Mesenchymal stem cell (in vitro differentiated cells and primary cell): ENCODE data around the gene SLC6A3.

Source experiments
- DNase-seq: peaks from one replicate; pipeline ENCODE4 v3.0.0-alpha.2; 2013
- H2AFZ ChIP-seq: one replicate; pipeline ENCODE4 v1.6.1; 2013; ENCODE audit warnings: low read depth, mild to moderate bottlenecking, control low read depth, inconsistent platforms, low read length, moderate library complexity
- H2AK5ac ChIP-seq: 2 replicates; pipeline ENCODE4 v1.6.1; 2013; ENCODE audit warnings: low read length, moderate library complexity, mild to moderate bottlenecking, inconsistent platforms; ENCODE audit not compliant: severe bottlenecking
- H2BK120ac ChIP-seq: one replicate; pipeline ENCODE4 v1.6.1; 2013; ENCODE audit warnings: low read depth, mild to moderate bottlenecking, inconsistent platforms, low read length, moderate library complexity
- H2BK12ac ChIP-seq, 2 experiments: one replicate each; pipeline ENCODE4 v1.6.1; 2013; ENCODE audit warnings: inconsistent platforms in 2 of 2, low read length in 2 of 2, mild to moderate bottlenecking in 2 of 2, moderate library complexity in 2 of 2, control low read depth in 1 of 2
- H2BK15ac ChIP-seq: one replicate; pipeline ENCODE4 v1.6.1; 2013; ENCODE audit warnings: mild to moderate bottlenecking, low read depth, inconsistent platforms; ENCODE audit not compliant: poor library complexity, severe bottlenecking
- H2BK5ac ChIP-seq: 2 replicates; pipeline ENCODE4 v1.6.1; 2013; ENCODE audit warnings: low read depth, mild to moderate bottlenecking, low read length, control low read depth, inconsistent platforms; ENCODE audit not compliant: poor library complexity, severe bottlenecking
- H3K14ac ChIP-seq, 2 experiments: one replicate each; pipeline ENCODE4 v1.6.1; 2013; ENCODE audit warnings: inconsistent platforms in 2 of 2, low read length in 2 of 2, control low read depth in 1 of 2, mild to moderate bottlenecking in 1 of 2, moderate library complexity in 1 of 2
- H3K18ac ChIP-seq, 2 experiments: one replicate each; pipeline ENCODE4 v1.6.1; 2013; ENCODE audit warnings: inconsistent platforms in 2 of 2, low read length in 2 of 2, control low read depth in 1 of 2, low read depth in 1 of 2, mild to moderate bottlenecking in 1 of 2
- H3K23ac ChIP-seq, 2 experiments: one replicate each; pipeline ENCODE4 v1.6.1; 2013; ENCODE audit warnings: inconsistent platforms in 2 of 2, low read length in 2 of 2, mild to moderate bottlenecking in 2 of 2, moderate library complexity in 2 of 2, control low read depth in 1 of 2
- H3K27ac ChIP-seq: 2 replicates; pipeline ENCODE4 v1.5.1; 2013; ENCODE audit warnings: mild to moderate bottlenecking, moderate library complexity, low read length, control low read depth, inconsistent platforms; ENCODE audit not compliant: poor library complexity, severe bottlenecking
- H3K27me3 ChIP-seq, 2 experiments: 2 replicates each; pipeline versions ENCODE4 v1.6.1 to v1.7.0; 2013; ENCODE audit warnings: low read length in 2 of 2, mild to moderate bottlenecking in 2 of 2, moderate library complexity in 2 of 2, control low read depth in 1 of 2, inconsistent platforms in 1 of 2; ENCODE audit not compliant: control insufficient read depth in 1 of 2, insufficient read depth in 1 of 2
- H3K36me3 ChIP-seq, 2 experiments: 2 replicates each; pipeline versions ENCODE4 v1.6.1 to v1.7.0; 2013; ENCODE audit warnings: low read length in 2 of 2, control low read depth in 1 of 2, inconsistent platforms in 1 of 2, low read depth in 1 of 2, mild to moderate bottlenecking in 1 of 2; ENCODE audit not compliant: insufficient read depth in 2 of 2, control insufficient read depth in 1 of 2
- H3K4ac ChIP-seq, 2 experiments: one replicate each; pipeline ENCODE4 v1.6.1; 2013; ENCODE audit warnings: inconsistent platforms in 2 of 2, low read length in 2 of 2, mild to moderate bottlenecking in 2 of 2, moderate library complexity in 2 of 2, control low read depth in 1 of 2, low read depth in 1 of 2
- H3K4me1 ChIP-seq: 2 replicates; pipeline ENCODE4 v1.6.1; 2013; ENCODE audit warnings: low read depth, low read length, control low read depth; ENCODE audit not compliant: control insufficient read depth, insufficient read depth
- H3K4me2 ChIP-seq: 2 replicates; pipeline ENCODE4 v1.6.1; 2013; ENCODE audit warnings: low read length, mild to moderate bottlenecking, inconsistent platforms; ENCODE audit not compliant: poor library complexity, severe bottlenecking
- H3K4me3 ChIP-seq, 2 experiments: 2 replicates each; pipeline versions ENCODE4 v1.5.1 to v1.7.0; 2013; ENCODE audit warnings: low read length in 2 of 2, mild to moderate bottlenecking in 2 of 2, control low read depth in 1 of 2, low read depth in 1 of 2; ENCODE audit not compliant: insufficient read depth in 1 of 2
- H3K79me1 ChIP-seq: replicated peaks from 2 replicates; pipeline ENCODE4 v1.6.1; 2013; ENCODE audit warnings: mild to moderate bottlenecking, control low read depth, low read length, inconsistent platforms; ENCODE audit not compliant: poor library complexity, severe bottlenecking
- H3K9ac ChIP-seq: 2 replicates; pipeline ENCODE4 v1.7.0; 2013; ENCODE audit warnings: mild to moderate bottlenecking, low read length, moderate library complexity
- H3K9me3 ChIP-seq: 2 replicates; pipeline ENCODE4 v1.7.0; 2013; ENCODE audit warnings: mild to moderate bottlenecking, low read length; ENCODE audit not compliant: control insufficient read depth
- H4K8ac ChIP-seq: one replicate; pipeline ENCODE4 v1.6.1; 2013; ENCODE audit warnings: inconsistent platforms, mild to moderate bottlenecking, low read length, moderate library complexity
- H4K91ac ChIP-seq: one replicate; pipeline ENCODE4 v1.6.1; 2013; ENCODE audit warnings: mild to moderate bottlenecking, low read length, inconsistent platforms
- WGBS: methylation state at CpG from one replicate; pipeline ENCODE4 v1.1.7; 2013; ENCODE audit warnings: mixed read lengths; 5-methylcytosine and 5-hydroxymethylcytosine counted together

Gene SLC6A3

GRCh38 chr5:1356873-1357787 lies 88.1 kb downstream of the SLC6A3 start:
- 80% methylated on average over 28 of the region's 28 CpGs for WGBS
- no peak overlapping the region for H2BK15ac ChIP-seq

GRCh38 chr5:1354576-1354975 lies 90.7 kb downstream of the SLC6A3 start:
- no peak overlapping the region for H3K23ac ChIP-seq
- H3K9me3 ChIP-seq: no peaks in the 10 kb centered on the region
- H2BK15ac ChIP-seq: no peak overlapping the region
- no peak overlapping the region for H3K4me2 ChIP-seq
- no peak overlapping the region for H3K14ac ChIP-seq
- no peaks in the 10 kb centered on the region for H3K36me3 ChIP-seq
- no peak overlapping the region for H2BK5ac ChIP-seq
- no peak overlapping the region for H2AFZ ChIP-seq
- H2BK120ac ChIP-seq: no peak overlapping the region
- no peaks in the 10 kb centered on the region for H3K79me1 ChIP-seq
- DNase-seq: no peak
- no peak overlapping the region for H2BK12ac ChIP-seq
- no peak overlapping the region for H3K27ac ChIP-seq
- no peak overlapping the region for H3K4me3 ChIP-seq
- H3K9ac ChIP-seq: no peak overlapping the region
- no peak overlapping the region for H3K18ac ChIP-seq
- H3K4ac ChIP-seq: no peak overlapping the region
- no peak overlapping the region for H4K91ac ChIP-seq
- 62% methylated on average over 2 of the region's 4 CpGs for WGBS
- no peak overlapping the region for H4K8ac ChIP-seq
- H2AK5ac ChIP-seq: no peak overlapping the region
- no peaks in the 10 kb centered on the region for H3K4me1 ChIP-seq
- peaks cover 26 to 72% of the 10 kb centered on the region in 2 experiments for H3K27me3 ChIP-seq

More at GRCh38 chr5:1356873-1357787, 88.1 kb downstream of the SLC6A3 start:
- no peak for DNase-seq
- H3K79me1 ChIP-seq: no peaks in the 10 kb centered on the region
- H2BK12ac ChIP-seq: no peak overlapping the region
- H3K14ac ChIP-seq: no peak overlapping the region
- no peak overlapping the region for H3K9ac ChIP-seq
- no peak overlapping the region for H3K18ac ChIP-seq
- no peak overlapping the region for H2AFZ ChIP-seq
- H3K4me1 ChIP-seq: no peaks in the 10 kb centered on the region
- no peak overlapping the region for H3K27ac ChIP-seq
- H2BK5ac ChIP-seq: no peak overlapping the region
- H3K9me3 ChIP-seq: no peaks in the 10 kb centered on the region
- H4K91ac ChIP-seq: no peak overlapping the region
- H4K8ac ChIP-seq: no peak overlapping the region
- H2AK5ac ChIP-seq: no peak overlapping the region
- no peak overlapping the region for H3K23ac ChIP-seq
- no peak overlapping the region for H2BK120ac ChIP-seq
- no peaks in the 10 kb centered on the region for H3K36me3 ChIP-seq
- H3K4me3 ChIP-seq: no peak overlapping the region
- H3K4ac ChIP-seq: no peak overlapping the region
- peaks cover 28 to 89% of the 10 kb centered on the region in 2 experiments for H3K27me3 ChIP-seq
- no peak overlapping the region for H3K4me2 ChIP-seq

DNA sequence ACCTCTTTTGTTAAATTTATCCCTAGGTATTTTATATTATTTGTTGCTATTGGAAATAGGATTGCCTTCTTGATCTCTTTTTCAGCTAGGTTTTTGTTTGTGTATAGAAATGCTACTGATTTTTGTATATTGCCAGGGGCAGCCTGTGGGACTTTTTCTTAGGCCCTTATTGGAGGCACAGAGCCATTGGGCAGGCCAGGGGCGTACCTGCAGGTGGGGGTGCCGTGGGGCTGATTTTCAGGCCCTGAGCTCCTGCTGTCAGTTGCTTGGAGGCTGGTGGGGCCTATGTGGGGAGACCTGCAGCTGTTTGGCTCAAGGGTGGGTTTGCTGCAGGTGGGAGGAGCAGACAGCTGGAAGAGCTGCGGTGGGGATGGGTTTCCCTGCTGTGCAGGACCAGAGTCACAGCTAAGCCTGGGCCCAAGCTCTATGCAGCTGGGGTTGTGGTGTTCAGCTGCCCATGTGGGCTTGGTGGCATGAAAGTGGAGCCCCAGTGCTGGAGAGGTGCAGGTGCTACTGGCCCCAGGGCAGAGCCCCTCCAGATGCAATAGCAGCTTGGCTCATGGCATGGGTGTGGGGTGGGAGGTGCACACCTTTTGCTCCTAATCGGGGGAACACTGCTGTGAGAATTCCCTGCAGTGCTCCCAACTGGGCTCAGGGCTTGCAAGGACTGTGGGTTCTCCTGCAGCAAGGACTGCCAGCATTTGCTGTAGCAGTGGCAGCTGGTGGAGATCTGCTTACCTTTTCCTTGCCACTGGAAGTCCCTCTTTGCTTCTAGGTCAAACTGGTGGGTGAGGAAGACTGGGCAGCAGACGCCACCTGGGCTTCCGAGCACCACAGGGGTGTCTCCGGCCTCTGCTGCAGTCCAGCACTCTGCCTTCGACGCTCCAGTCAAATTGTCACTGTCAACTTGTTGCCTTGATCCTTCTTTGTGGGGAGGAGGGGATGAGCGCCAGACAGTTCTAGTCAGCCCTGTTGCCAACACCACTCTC lies 92.7 kb downstream of the SLC6A3 start:
- Histone ChIP-seq H3K14ac (no peak overlapping the region), H3K27ac (no peak overlapping the region), H3K9me3 (no peaks in the 10 kb centered on the region), H2AK5ac (no peak overlapping the region), H3K4me2 (no peak overlapping the region), H3K18ac (no peak overlapping the region), H2AFZ (no peak overlapping the region), H2BK120ac (no peak overlapping the region), H3K79me1 (no peaks in the 10 kb centered on the region), H4K8ac (no peak overlapping the region), H3K9ac (no peak overlapping the region), H3K4me1 (no peaks in the 10 kb centered on the region), H3K36me3 (no peaks in the 10 kb centered on the region), H2BK12ac (no peak overlapping the region), H4K91ac (no peak overlapping the region), H3K23ac (no peak overlapping the region), H2BK15ac (no peak overlapping the region), H3K4me3 (no peak overlapping the region), H3K4ac (no peak overlapping the region), H3K27me3 (peaks cover 22 to 51% of the 10 kb centered on the region in 2 experiments), H2BK5ac (no peak overlapping the region)
- DNase-seq: no peak
- WGBS: 74% methylated on average over 10 of the region's 10 CpGs

GRCh38 chr5:1351156-1351555 lies 94.1 kb downstream of the SLC6A3 start:
- Histone ChIP-seq H2BK120ac (no peak overlapping the region), H4K91ac (no peak overlapping the region), H3K27ac (no peak overlapping the region), H3K36me3 (peaks cover 0 to 3% of the 10 kb centered on the region in 2 experiments), H3K4ac (no peak overlapping the region), H3K18ac (no peak overlapping the region), H3K23ac (no peak overlapping the region), H3K79me1 (peaks cover 6% of the 10 kb centered on the region), H3K4me3 (no peak overlapping the region), H3K9me3 (no peaks in the 10 kb centered on the region), H2BK5ac (no peak overlapping the region), H3K27me3 (peaks cover 19 to 38% of the 10 kb centered on the region in 2 experiments), H3K9ac (no peak overlapping the region), H3K4me2 (no peak overlapping the region), H3K4me1 (peaks cover 2% of the 10 kb centered on the region), H3K14ac (no peak overlapping the region), H2AK5ac (no peak overlapping the region), H2BK15ac (no peak overlapping the region), H2BK12ac (no peak overlapping the region), H2AFZ (no peak overlapping the region), H4K8ac (no peak overlapping the region)
- no peak for DNase-seq
- 91% methylated on average over 4 of the region's 4 CpGs for WGBS
